K562 (cell line): ENCODE results near the gene SLC6A7.

Experiments used
- MTA2 ChIP-seq: fragments of 450-650 bp; IDR thresholded peaks from 2 replicates; pipeline ENCODE4 v1.6.1; 2016; ENCODE audit warnings: low read depth
- SPI1 ChIP-seq: IDR thresholded peaks from 2 replicates; pipeline ENCODE4 v1.6.1; 2011; ENCODE audit warnings: low read depth, low read length, control low read depth, borderline replicate concordance
- ZNF121 ChIP-seq: sonication (generic); formaldehyde crosslinking; conservative IDR thresholded peaks from 2 replicates; pipeline ENCODE4 v1.8.0; 2022; ENCODE audit warnings: missing genetic modification reagents
- TF ChIP-seq, protein P1 (sequence below): fragments of 200-800 bp; sonication (Bioruptor generic); IDR thresholded peaks from 2 replicates; pipeline ENCODE4 v1.6.1; 2016; ENCODE audit warnings: missing genetic modification characterization, missing compliant biosample characterization
- TF ChIP-seq, protein P2 (sequence below): fragments of 250-450 bp; sonication (Bioruptor Pico); IDR thresholded peaks from 2 replicates; pipeline ENCODE4 v1.9.0; 2021; ENCODE audit warnings: mild to moderate bottlenecking, inconsistent platforms
- TF ChIP-seq, protein P3 (sequence below), 3 experiments: IDR thresholded peaks in 2 of 3; conservative IDR thresholded peaks in 1 of 3; 2 replicates each; pipeline ENCODE4 v1.5.1; 2011 to 2012; ENCODE audit warnings: low read length in 3 of 3, mild to moderate bottlenecking in 3 of 3, control low read depth in 2 of 3, improper control_type of control experiment in 1 of 3, inconsistent platforms in 1 of 3, low read depth in 1 of 3, mixed read lengths in 1 of 3, moderate library complexity in 1 of 3; ENCODE audit not compliant: insufficient read depth in 2 of 3
- TF ChIP-seq, protein P4 (sequence below): sonication (generic); formaldehyde crosslinking; IDR thresholded peaks from 2 replicates; pipeline ENCODE4 v1.8.1; 2022; ENCODE audit warnings: missing genetic modification reagents

DNA sequence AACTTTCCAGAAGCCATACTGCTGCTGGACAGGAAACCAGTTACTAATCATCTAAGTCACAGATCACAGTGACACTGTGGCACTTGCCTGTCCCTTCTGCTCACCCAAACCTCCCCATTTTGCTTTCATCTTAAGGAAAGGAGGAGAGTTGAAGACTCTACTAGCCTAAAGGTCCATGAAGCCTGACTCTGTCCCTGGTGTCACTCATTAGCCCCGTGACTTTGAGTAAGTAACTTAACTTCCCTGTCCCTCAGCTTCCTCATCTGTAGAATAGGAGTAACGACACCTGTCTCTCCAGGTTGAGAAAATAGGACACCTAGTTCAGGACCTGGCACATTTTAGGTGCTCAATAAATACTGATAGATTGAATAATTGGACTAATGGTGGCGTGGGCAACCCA is 536 bp upstream of the SLC6A7 start:
- TF ChIP-seq MTA2 (no peak), SPI1 (no peak), ZNF121 (CRISPR knock-in tag) (no peak)
- TF ChIP-seq, protein P1, sequence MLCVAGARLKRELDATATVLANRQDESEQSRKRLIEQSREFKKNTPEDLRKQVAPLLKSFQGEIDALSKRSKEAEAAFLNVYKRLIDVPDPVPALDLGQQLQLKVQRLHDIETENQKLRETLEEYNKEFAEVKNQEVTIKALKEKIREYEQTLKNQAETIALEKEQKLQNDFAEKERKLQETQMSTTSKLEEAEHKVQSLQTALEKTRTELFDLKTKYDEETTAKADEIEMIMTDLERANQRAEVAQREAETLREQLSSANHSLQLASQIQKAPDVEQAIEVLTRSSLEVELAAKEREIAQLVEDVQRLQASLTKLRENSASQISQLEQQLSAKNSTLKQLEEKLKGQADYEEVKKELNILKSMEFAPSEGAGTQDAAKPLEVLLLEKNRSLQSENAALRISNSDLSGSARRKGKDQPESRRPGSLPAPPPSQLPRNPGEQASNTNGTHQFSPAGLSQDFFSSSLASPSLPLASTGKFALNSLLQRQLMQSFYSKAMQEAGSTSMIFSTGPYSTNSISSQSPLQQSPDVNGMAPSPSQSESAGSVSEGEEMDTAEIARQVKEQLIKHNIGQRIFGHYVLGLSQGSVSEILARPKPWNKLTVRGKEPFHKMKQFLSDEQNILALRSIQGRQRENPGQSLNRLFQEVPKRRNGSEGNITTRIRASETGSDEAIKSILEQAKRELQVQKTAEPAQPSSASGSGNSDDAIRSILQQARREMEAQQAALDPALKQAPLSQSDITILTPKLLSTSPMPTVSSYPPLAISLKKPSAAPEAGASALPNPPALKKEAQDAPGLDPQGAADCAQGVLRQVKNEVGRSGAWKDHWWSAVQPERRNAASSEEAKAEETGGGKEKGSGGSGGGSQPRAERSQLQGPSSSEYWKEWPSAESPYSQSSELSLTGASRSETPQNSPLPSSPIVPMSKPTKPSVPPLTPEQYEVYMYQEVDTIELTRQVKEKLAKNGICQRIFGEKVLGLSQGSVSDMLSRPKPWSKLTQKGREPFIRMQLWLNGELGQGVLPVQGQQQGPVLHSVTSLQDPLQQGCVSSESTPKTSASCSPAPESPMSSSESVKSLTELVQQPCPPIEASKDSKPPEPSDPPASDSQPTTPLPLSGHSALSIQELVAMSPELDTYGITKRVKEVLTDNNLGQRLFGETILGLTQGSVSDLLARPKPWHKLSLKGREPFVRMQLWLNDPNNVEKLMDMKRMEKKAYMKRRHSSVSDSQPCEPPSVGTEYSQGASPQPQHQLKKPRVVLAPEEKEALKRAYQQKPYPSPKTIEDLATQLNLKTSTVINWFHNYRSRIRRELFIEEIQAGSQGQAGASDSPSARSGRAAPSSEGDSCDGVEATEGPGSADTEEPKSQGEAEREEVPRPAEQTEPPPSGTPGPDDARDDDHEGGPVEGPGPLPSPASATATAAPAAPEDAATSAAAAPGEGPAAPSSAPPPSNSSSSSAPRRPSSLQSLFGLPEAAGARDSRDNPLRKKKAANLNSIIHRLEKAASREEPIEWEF (CRISPR knock-in tag) = no peak
- TF ChIP-seq, protein P2, sequence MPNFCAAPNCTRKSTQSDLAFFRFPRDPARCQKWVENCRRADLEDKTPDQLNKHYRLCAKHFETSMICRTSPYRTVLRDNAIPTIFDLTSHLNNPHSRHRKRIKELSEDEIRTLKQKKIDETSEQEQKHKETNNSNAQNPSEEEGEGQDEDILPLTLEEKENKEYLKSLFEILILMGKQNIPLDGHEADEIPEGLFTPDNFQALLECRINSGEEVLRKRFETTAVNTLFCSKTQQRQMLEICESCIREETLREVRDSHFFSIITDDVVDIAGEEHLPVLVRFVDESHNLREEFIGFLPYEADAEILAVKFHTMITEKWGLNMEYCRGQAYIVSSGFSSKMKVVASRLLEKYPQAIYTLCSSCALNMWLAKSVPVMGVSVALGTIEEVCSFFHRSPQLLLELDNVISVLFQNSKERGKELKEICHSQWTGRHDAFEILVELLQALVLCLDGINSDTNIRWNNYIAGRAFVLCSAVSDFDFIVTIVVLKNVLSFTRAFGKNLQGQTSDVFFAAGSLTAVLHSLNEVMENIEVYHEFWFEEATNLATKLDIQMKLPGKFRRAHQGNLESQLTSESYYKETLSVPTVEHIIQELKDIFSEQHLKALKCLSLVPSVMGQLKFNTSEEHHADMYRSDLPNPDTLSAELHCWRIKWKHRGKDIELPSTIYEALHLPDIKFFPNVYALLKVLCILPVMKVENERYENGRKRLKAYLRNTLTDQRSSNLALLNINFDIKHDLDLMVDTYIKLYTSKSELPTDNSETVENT = no peak
- TF ChIP-seq, protein P3, sequence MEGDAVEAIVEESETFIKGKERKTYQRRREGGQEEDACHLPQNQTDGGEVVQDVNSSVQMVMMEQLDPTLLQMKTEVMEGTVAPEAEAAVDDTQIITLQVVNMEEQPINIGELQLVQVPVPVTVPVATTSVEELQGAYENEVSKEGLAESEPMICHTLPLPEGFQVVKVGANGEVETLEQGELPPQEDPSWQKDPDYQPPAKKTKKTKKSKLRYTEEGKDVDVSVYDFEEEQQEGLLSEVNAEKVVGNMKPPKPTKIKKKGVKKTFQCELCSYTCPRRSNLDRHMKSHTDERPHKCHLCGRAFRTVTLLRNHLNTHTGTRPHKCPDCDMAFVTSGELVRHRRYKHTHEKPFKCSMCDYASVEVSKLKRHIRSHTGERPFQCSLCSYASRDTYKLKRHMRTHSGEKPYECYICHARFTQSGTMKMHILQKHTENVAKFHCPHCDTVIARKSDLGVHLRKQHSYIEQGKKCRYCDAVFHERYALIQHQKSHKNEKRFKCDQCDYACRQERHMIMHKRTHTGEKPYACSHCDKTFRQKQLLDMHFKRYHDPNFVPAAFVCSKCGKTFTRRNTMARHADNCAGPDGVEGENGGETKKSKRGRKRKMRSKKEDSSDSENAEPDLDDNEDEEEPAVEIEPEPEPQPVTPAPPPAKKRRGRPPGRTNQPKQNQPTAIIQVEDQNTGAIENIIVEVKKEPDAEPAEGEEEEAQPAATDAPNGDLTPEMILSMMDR (IDR thresholded peaks at IDR 0.05 in 2 of 3, conservative IDR thresholded peaks at IDR 0.05 in 1 of 3; ENCODE audit: insufficient read depth in 2 of 3, low read depth in 1 of 3, low read length in 3 of 3) = no peak
- TF ChIP-seq, protein P4, sequence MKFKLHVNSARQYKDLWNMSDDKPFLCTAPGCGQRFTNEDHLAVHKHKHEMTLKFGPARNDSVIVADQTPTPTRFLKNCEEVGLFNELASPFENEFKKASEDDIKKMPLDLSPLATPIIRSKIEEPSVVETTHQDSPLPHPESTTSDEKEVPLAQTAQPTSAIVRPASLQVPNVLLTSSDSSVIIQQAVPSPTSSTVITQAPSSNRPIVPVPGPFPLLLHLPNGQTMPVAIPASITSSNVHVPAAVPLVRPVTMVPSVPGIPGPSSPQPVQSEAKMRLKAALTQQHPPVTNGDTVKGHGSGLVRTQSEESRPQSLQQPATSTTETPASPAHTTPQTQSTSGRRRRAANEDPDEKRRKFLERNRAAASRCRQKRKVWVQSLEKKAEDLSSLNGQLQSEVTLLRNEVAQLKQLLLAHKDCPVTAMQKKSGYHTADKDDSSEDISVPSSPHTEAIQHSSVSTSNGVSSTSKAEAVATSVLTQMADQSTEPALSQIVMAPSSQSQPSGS (CRISPR knock-in tag) = no peak
